Stimulated activated CD4-positive, alpha-beta T cell treated with anti-CD3 and anti-CD28 coated beads, Interleukin-2, amount 100 ng/mL, for 48 hours (primary cell): ENCODE data around the gene TP53TG5.
"Not testable (repeated sequence)": the region's sequence is repeated elsewhere in the genome, so short reads cannot be mapped to it uniquely, and the experiment has no call there.

ENCODE experiments used
- DNase-seq, 2 donors: peaks; one replicate each; pipeline ENCODE4 v3.0.0-alpha.2; 2020

The TP53TG5 gene

DNA sequence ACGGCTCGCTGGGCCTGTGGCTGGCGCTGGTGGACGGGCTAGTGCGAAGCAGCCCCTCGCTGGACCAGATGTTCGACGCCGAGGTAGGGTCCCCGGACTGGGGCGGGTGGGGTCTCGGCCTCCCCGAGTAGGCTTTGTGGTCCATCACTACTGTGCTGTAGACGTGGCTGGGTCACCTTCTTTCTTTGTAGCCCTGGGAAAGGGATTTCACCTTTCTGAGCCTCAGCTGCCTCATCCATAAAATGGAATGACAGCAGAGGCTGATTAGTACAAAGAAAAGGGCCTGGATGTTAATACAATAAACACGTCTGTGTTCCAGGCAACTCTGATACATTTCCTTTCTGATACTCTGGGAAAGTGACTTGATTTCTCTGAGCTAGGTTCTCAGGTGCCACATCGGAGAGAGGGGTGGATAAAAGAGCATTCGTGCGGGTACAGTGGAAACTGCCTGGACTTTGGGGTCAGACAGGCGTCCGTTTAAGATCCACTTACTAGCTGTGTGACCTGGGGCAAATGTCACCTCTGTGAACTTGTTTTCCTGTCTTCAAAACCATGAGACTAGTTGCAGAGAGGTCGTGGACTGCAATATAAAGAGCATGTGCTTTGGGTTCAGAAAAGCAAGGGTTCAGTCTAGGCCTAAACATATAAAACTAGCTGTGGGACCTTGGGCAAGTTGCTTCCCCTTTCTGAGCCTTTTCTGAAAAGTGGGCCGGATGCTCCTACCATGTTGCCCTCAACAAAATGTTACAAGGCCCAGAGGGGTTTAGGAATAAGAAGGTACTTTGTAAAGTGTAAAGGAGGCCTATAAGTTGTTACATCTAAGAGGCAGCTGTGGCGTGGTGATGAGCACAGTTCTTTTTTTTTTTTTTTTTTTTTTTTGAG, 14.3 kb downstream of the TP53TG5 start:
- DNase-seq = no peak

DNA sequence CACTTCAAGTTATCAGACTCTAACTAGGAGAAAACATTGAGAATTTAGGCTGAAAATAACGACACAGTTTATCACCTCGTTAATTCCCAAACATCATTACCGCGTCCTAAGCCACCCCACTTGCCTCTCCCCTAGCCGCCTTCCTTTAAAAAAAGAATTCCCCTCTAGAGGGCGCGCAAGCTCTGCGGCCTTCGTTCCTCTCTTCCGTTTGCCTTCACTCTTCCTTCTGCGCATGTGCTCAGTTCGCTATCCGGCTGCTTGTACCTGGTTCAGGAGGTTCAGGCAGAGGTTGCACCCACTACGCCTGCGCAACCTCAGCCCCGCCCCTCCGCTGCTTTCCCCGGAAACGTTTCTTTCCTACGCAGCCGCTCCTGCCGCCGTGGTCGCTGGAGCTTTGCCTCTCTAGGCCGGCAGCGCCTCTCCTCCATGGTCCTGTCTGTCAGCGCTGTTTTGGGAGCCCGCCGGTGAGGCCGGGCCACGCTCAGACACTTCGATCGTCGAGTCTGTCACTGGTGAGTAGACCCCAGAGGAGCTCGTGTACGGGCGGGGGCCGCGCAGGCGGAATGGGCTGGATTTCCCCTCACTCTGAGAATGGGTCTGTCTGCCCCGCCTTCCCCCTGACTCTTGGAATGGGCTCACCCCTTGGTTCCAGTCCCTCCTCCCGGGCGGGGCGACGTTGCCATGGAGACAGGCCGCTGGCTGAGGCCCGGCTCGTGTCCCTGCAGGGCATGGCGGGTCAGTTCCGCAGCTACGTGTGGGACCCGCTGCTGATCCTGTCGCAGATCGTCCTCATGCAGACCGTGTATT, 15.1 kb downstream of the TP53TG5 start, which contains the start of gene SYS1:
Gene SYS1 (plus strand): TSS at position 353 of the 807 bp plus-strand sequence. CDS start 376 bp downstream, at position 729.
- DNase-seq = peak; percentile 98 to 99

DNA sequence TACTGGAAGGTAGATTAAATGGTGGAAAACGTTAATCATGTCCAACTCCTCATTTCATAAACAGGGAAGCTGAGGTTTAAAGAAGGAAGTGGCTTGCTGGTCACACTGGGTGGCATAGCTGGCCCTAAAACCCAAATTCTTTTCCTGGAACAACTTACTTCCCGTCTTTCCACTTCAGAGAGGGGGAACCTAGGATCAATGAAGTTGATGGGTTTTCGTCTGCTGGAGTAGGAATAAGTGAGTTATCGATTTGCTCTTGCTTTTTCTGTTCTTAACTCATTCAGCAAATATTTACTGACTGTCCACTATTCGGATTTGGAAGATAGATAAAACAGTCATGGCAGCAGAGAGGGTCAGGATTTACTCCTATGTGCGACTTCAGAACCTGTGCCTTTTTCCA, 16.3 kb downstream of the TP53TG5 start:
- no peak for DNase-seq

DNA sequence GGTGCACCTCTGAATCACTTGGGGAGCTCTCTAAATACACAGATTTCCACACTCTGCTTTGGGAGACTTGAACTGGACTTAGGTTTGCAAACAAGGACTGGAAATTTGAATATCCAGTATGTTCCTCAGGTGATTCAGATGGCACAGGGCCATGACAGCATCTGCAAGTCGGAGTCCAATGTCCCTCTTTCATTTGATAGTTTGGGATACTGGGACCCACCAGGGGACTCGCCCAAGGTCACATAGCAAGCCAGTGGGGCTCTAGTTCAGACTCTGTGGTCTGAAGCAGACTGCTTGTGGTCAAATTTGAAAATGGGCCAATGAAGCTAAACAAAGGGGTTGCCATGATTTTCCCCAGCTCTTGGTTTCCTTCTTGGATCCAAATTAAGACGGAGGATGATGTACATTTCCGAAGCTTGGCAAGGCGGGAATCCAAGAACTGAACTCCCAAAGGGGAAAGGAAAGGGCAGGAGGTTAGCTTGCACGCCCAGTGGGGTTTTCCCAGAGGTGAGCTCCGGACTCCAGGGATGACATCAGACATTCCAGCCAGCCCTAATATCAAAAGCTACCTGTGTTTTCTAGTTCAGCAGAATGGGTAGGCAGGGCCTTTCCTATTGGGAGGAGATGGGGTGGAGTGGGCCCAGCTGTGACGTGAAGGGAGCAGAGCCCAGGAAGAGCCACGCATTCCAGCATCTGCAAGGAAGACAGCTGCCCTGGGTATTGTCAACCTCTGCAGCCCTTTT, 18.5 kb downstream of the TP53TG5 start:
- no peak for DNase-seq

DNA sequence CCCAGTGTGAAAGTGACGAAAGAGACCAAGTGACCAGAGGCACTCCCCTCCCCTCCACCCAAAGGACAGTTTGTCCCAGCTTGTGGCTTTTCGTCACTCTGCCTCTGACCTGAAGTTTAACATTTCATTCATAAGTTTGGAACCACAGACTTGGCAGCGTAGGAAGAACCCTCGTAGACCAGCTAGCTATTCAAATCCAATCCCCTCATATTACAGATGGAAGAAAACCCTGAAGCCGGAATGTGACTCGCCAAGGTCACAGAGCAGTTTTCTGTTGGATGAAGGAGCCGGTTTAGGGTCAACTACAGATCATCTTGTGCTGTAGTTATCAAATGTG, 19.1 kb downstream of the TP53TG5 start:
- DNase-seq = no peak

DNA sequence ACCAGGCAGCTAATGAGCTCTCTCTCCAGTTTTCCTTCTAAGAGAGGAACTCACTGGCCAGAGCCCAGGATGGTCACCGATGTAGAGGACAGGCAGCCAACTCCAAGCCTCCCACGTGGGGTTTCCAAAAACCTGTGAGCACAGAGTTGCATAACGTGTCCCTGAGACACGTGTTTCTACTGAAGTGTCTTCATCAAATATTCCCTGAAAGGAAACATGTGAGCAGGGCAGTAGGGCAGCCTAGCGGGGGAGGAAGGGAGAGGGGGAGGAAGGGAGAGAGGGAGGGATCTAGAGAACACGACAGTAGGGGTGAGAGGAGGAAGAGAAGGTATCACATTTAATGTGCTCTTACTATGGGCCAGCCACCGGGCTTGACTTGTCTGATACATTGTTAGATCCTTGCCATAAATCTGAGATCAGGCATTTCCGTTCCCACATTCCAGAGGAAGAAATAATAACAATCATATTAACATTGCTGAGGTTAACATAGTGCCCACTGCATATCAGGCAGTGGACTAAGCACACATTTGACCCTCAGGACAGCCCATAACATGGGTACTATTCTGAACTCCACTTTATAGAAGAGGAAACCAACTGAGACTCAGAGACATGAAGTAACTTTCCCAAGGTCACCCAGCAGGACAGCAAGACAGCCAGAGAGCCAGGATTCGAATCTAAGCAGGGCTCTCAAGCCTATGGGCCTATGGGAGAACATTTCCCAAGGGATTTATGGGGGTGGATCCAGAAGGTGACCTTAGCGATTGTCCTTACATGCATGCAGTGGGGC, 19.6 kb downstream of the TP53TG5 start:
- DNase-seq = no peak

DNA sequence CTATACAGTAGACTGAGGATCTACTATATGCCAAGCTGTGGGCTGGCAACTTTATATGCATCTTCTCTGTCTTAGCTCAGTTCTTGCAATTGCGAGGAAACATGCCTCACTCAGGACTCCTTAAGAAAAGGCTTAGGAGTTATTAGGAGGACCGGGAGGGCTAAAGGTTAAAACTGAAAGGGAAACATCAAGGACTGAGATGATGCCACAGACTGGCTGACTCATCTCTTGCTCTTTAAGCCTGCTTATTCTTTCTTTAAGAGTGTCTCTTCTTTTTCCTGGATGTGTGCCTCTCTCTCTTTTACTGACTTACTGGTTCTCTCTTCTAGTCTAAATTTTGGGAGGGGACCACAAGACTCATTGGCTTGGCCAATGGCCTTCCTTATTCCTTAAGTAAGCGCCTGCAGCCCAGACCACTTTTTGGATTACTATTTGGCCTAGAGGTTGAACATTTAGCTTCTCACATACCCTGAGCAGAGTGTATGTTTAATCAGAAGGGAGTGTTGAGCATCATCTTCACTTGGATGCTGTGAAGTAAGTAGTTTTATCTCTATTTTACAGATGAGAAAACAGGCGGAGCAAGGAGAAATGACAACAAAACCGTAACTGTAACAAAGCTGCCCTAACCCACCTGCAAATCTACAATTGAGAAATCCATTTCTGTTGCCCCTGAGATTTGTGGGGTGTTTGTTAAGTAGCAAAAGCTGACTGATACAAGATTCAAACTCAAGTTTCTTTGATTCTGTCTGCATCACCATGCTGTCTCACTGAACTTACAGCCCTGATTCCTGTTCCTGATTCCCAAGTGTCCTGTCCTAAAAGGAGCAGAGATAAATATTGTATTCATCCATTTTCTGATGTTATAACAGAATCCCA, 22.7 kb downstream of the TP53TG5 start:
- no peak for DNase-seq

DNA sequence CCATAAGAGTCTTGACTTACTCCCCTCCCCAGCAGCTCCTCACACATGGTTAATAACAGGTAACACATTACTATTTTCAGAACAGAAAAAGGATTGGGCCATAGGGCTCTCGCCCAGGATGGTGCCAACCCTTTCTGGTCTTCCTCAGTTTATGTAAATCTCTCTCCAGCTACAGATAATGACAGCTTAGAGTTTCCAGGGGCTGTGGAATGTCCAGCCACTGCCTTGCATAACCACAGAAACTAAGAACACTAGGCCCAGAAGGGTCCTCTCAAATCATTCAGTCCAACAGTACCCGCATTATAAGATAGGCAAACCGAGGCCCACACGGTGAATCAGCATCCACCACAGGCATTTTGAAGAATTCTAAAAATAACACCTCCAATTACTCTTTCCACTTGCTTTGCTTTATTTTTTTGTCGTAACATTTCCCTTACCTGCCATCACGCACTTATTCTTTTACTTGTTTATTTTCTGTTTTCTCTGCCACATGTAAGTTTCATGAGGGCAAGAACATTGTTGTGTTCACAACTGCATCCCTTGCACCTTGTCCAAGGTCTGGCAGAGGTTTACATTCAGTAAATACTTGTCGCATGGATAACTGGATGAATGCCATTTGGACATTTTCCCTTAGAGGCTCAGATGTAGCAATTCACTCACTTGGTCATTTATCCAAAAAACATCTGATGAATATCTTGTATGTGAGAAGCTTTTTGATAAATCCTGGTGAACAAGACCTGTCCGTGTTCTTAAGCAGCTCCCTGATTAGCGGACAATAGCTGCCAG, 23.5 kb downstream of the TP53TG5 start:
- DNase-seq = no peak

DNA sequence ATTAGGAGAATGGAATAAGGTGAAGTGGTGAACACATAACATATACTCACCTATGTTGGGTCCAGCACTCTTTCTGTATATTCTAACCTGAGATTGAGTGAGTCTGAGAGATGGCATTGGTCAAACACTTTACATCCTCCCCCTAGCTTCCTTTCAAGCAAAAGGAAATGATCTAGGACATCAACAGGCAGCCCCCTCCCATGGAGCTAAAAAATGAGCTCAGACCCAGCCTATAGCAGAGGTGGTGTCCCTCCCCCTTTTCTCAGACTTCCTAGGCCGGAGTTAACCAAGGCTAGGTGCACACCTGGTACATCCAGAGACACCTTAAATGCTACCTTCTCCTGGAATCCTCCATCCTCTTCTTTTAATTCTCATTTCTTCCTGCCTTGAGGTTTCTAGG, 24.4 kb downstream of the TP53TG5 start:
- no peak for DNase-seq

DNA sequence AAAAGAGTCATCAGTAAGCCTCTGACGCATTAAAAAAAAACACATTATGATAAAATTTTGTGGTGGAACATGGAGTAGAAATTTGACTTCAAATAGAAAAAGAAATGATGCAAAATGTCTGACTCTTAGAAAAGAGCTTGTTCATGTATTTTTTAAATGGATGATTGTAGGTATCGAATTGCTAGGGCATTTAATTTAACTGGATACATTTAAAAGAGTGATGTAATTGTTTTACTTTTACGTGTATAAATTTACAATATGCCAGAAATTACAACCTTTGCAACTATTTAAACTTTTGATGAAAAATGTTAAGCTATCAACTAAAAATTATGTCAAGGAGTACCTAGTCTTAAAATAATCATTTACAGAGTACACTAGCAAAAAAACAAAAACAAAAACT, 25.4 kb downstream of the TP53TG5 start:
- DNase-seq = no peak

DNA sequence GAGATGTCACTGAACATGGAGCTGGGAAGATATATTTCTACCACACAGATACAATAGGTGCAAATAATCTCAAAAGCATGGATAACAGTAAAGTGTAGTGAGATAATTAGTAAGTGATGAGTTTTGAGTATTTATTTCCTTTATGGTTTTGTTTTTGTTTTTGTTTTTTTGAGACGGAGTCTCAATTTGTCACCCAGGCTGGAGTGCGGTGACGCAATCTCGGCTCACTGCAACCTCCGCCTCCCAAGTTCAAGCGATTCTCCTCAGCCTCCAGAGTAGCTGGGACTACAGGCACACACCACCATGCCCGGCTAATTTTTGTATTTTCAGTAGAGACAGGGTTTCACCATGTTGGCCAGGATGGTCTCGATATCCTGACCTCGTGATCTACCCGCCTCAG, 27.3 kb downstream of the TP53TG5 start:
- not testable (repeated sequence) for DNase-seq

DNA sequence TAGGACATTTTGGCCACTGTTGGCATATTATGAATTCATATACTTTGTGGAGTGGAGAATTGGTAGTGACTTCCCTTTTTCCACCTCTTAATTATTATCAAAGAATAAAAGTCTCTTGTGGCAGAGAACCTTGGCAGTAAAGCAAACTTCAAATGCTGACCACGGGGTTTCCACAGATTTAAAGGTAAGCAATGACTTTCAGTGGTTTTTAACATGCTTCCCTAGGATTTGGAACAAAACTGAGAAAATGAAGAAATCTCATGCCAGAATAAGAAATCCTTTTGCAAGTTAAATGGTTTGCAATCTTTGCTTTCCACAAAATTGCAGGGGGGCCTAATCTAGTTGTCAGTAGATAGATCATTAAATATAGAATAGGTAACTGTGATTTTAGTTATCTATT, 27.9 kb downstream of the TP53TG5 start:
- DNase-seq = no peak

DNA sequence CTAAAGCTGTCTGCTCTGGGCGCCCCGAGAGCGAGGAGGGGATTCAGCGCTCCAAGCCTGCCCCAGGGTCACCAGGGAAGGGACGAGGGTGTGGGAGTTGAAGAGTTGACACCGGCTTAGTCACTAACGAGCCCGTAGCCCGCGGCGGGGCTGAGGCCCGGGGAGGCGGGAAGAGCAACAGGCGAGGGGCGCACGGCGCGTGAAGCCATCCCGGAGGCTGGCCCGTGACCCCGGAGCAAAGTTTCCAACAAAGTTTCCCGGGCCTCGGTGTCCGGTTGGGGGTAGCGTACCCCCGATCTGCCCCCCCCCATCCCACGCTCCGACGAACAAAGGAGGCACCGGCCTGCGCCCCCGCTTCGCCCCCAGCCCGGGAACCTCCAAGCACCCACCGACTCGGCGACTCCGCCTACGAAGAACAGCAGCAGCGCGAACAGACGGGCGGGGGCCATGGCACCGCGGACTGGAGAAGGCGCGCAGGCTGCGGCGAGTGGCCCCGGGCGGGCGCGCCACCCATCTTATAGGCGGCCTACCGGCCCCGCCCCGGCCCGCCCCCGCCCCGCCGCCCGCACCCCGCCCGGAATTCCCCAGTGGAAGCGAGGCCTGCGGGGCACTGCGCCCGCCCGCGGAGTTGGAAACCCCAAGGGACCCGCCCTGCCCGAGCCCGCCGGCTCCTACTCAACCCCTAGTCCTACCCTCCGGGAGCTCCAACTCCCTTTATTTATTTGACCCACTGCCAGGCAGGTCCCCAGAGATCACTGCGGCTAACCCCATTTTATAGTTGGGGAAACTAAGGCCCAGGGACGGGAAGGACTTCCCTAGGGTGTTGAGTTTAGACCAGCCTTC, 30.0 kb downstream of the TP53TG5 start, which contains the start of gene SDC4:
Gene SDC4 (minus strand): TSS at position 489 of the 843 bp plus-strand sequence. CDS start 40 bp downstream, at position 449.
- peak; percentile 59 to 60 for DNase-seq

DNA sequence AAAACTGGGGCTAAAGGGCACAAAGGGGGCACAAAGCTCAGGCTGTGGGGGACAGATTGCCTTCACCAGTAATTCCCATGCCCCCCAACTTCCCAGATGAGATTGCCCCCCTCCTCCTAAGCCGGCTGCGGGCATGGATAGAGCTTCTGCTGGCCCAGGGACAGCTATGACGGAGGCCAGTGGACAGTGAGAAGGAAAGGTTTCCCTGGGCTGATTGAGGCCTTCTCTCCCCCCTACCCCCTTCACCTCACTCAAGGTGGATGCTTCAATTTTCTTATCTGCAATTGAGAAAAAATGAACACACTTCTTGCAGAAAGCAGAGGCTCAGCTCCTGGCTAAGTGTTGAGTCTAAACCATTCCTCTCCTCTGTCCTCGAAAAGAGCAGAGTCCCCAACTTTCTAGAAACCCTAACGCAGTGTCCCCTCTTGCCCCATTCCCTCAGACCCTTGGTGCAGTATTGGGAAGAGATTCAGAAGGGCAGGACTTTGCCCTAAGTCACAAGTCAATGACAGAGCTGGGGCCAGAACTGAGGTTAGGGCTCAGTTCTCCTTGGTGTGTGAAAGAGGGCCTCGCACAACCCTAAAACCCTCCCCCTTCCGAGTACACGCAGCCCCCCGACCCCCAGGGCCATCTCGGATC, 30.7 kb downstream of the TP53TG5 start:
- no peak for DNase-seq

DNA sequence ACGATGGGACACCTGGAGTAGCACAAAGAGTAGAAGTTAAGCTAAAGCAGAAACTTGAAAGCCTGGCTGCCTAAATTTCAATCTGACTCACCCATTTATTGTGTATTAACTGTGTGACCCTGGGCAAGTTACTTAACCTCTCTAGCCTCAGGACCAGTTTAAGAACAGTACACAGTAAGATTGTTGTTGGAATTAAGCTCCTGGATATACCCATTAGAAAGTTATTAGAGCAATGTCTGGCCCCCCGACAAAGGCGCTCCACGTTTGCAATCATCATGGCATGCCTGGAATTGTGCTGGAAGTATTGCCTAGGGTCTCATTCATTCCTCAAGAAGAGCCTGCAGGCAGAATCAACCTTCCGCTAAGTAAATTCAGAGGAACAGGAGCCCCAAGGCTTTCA, 31.3 kb downstream of the TP53TG5 start:
- no peak for DNase-seq

DNA sequence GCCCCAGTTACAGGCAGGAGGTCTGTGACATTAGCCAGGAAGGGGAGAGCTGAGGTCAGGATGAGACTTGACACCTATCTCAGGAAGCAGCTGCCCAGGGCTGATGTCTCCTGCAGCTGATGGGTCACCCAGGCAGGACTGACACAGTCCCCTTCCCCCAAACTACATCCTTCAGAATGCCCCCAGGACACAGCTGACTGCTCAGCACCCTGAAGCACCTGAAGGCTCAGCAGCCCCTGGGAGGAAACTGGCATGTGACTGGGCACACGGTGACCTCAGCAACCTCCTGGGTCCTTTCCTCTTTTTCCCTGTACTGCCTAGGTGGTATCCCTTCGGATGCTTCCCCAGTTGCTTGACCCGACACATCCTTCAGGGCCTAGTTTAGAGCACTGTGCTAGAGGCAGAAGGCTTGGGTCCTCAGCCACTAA, 31.8 kb downstream of the TP53TG5 start:
- DNase-seq = no peak

DNA sequence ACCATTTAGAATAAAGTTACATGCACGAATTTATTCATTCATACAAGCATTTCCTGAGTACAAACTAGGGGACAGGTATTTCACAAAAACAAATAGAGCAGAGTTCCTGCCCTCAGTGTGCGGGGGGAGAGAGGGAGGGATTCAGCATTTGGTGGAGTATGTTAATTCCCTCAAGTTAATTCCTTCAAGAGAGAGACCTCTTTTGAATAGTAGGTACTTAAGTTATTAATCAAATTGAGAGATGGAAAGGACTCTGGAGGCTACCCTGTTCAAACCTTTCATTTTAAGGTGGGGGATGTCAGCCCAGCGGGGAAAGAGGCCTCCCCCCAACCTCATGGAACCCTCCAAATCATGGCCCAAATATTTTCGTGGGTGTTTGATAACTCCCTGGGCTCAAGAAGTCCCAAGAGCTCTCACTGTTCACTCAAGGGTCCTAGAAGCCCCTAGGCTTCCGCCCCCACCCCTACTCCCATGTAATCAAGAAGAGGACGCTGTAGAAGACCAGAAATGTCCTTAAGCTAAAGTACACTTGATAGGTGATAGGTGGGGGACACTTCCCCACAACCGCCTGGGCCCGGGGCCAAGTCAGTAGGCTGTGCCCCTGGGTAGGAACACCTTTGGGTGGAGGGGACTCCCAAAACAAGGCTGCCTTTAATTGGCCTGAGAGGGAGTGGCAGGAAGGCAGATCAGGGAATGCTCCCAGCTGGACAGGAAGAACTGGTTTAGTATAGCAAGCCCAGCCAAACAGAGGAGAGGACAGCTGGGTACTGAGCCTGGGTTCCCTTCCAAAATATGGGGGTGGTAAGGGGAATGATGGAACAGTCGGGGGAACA, 32.8 kb downstream of the TP53TG5 start:
- no peak for DNase-seq
